Activated B cell treated with CpG ODN at 0.5 μM for 24 hours (primary cell): ENCODE measurements around the gene COA1. TPM values are rescaled to one million over a fixed set of nuclear protein-coding genes. Genes with fewer than 3 reads are reported as not detected.

Source experiments
- ATAC-seq: fragments of 200-7000 bp; cut with Tn5 transposase; one replicate; pipeline ENCODE4 v1.10.0; 2021; ENCODE audit warnings: low read depth, mild to moderate bottlenecking, moderate library complexity
- CTCF ChIA-PET: fragments of 350-600 bp; sonication (Branson Sonifier 250); formaldehyde crosslinking; loops from one replicate; lab custom pipeline; 2021; ENCODE audit warnings: antibody characterized with exemption; lab: Charles Lee
- POLR2A ChIA-PET: fragments of 350-600 bp; sonication (Branson Sonifier 250); formaldehyde crosslinking; loops from one replicate; lab custom pipeline; 2021; ENCODE audit warnings: antibody characterized with exemption; lab: Charles Lee
- DNase-seq: peaks from one replicate; pipeline ENCODE4 v3.0.0; 2022
- H3K27ac Mint-ChIP-seq: one replicate; pipeline ENCODE4 v1.8.0; 2020; ENCODE audit warnings: mixed read lengths
- H3K27me3 Mint-ChIP-seq: one replicate; pipeline ENCODE4 v1.8.0; 2021; ENCODE audit warnings: mixed read lengths
- H3K36me3 Mint-ChIP-seq: one replicate; pipeline ENCODE4 v1.8.0; 2021; ENCODE audit warnings: low read depth, mixed read lengths
- H3K4me1 Mint-ChIP-seq: one replicate; pipeline ENCODE4 v1.8.0; 2021; ENCODE audit warnings: mixed read lengths
- H3K4me3 Mint-ChIP-seq: one replicate; pipeline ENCODE4 v1.8.0; 2020; ENCODE audit warnings: mild to moderate bottlenecking, mixed read lengths
- H3K9me3 Mint-ChIP-seq: one replicate; pipeline ENCODE4 v1.8.0; 2020; ENCODE audit warnings: mixed read lengths
- intact Hi-C: fragments of 100-400 bp; cut with micrococcal nuclease; formaldehyde crosslinking; loops from one replicate; pipeline ENCODE4 v1.15.1; 2024
- total RNA-seq: library from RNA; stranded (reverse); gene quantifications from 2 replicates; pipeline ENCODE4 v1.2.3, GENCODE V29; 2022
- TF ChIP-seq, protein P1 (sequence below): fragments of 200-600 bp; IDR thresholded peaks from one replicate; pipeline ENCODE4 v1.8.0; 2022; ENCODE audit warnings: antibody characterized with exemption, mild to moderate bottlenecking

Gene COA1
- total RNA-seq, 1 donor from 2014 or later = 56.9 TPM

GRCh38 chr7:43766564-43766963, 37.2 kb upstream of the COA1 start:
- TF ChIP-seq, protein P1, sequence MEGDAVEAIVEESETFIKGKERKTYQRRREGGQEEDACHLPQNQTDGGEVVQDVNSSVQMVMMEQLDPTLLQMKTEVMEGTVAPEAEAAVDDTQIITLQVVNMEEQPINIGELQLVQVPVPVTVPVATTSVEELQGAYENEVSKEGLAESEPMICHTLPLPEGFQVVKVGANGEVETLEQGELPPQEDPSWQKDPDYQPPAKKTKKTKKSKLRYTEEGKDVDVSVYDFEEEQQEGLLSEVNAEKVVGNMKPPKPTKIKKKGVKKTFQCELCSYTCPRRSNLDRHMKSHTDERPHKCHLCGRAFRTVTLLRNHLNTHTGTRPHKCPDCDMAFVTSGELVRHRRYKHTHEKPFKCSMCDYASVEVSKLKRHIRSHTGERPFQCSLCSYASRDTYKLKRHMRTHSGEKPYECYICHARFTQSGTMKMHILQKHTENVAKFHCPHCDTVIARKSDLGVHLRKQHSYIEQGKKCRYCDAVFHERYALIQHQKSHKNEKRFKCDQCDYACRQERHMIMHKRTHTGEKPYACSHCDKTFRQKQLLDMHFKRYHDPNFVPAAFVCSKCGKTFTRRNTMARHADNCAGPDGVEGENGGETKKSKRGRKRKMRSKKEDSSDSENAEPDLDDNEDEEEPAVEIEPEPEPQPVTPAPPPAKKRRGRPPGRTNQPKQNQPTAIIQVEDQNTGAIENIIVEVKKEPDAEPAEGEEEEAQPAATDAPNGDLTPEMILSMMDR = no peak
- peaks cover 2% of the 10 kb centered on the region for H3K36me3 Mint-ChIP-seq
- H3K4me1 Mint-ChIP-seq = peaks cover 19% of the 10 kb centered on the region
- ATAC-seq (no peak), DNase-seq (no peak)
- H3K27me3 Mint-ChIP-seq = no peaks in the 10 kb centered on the region
- ChIA-PET POLR2A (no interaction called here), CTCF (no interaction called here)
- intact Hi-C loops = no loop called here
- no peak overlapping the region for H3K27ac Mint-ChIP-seq
- H3K4me3 Mint-ChIP-seq = no peak overlapping the region
- H3K9me3 Mint-ChIP-seq = no peaks in the 10 kb centered on the region

DNA sequence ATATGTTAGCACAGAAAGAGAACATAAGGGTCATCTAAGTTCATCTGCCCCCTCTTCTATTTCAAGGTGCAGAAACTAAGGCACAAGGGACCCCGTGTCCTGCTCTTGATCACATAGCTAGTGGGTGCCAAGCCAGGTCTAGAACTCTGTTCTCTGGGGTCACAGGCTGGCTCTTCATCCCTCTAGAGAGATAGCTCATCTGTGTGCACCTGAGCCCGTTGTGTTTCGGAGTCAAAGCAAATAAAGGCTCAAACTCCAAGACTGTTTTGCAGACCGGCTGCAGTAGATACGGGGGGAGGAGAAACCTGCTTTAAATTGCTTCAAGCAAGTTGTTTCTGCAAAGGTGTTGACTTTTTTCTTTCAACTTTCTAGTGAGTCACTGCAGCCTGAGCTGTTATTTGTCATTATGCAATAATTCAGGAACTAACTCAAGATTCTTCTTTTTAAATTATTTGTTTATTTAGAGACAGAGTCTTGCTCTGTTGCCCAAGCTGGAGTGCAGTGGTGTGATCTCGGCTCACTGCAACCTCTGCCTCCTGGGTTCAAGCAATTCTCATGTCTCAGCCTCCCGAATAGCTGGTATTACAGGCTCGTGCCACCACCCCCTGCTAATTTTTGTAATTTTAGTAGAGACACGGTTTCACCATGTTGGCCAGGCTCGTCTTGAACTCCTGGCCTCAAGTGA, 35.6 kb upstream of the COA1 start:
- no peak overlapping the region for H3K4me3 Mint-ChIP-seq
- DNase-seq (no peak), ATAC-seq (no peak)
- TF ChIP-seq, protein P1 = no peak
- H3K36me3 Mint-ChIP-seq = no peaks in the 10 kb centered on the region
- CTCF ChIA-PET = interaction anchor here (1.3 kb wide), 1 partner anchor 182 kb away, joined by 4 read pairs; the partner anchor contains the start of gene STK17A
- H3K27ac Mint-ChIP-seq = no peak overlapping the region
- H3K27me3 Mint-ChIP-seq = no peaks in the 10 kb centered on the region
- POLR2A ChIA-PET = no interaction called here
- H3K4me1 Mint-ChIP-seq = peaks cover 19% of the 10 kb centered on the region
- no peaks in the 10 kb centered on the region for H3K9me3 Mint-ChIP-seq
- intact Hi-C loops = loop anchor here (2.0 kb wide), 1 partner anchor 74 kb away; no protein-coding TSS in a partner anchor

GRCh38 chr7:43764039-43764761, 34.9 kb upstream of the COA1 start:
- Mint-ChIP-seq H3K4me1 (peaks cover 23% of the 10 kb centered on the region), H3K27me3 (no peaks in the 10 kb centered on the region), H3K27ac (no peak overlapping the region), H3K36me3 (no peaks in the 10 kb centered on the region), H3K4me3 (peak overlapping the region; percentile 70), H3K9me3 (no peaks in the 10 kb centered on the region)
- intact Hi-C loops = loop anchor here (2.0 kb wide), 1 partner anchor 75 kb away; no protein-coding TSS in a partner anchor
- ChIA-PET POLR2A (interaction anchor here (1.1 kb wide), 1 partner anchor 34 kb away, joined by 3 read pairs; the partner anchor contains the start of gene COA1), CTCF (interaction anchor here (1.3 kb wide), 1 partner anchor 182 kb away, joined by 4 read pairs; the partner anchor contains the start of gene STK17A)
- no peak for DNase-seq
- TF ChIP-seq, protein P1 = no peak
- peak; percentile 76 for ATAC-seq

- ATAC-seq (no peak), DNase-seq (no peak)
- Mint-ChIP-seq H3K36me3 (no peaks in the 10 kb centered on the region), H3K9me3 (no peaks in the 10 kb centered on the region), H3K27ac (no peak overlapping the region), H3K4me1 (peaks cover 23% of the 10 kb centered on the region), H3K4me3 (no peak overlapping the region), H3K27me3 (no peaks in the 10 kb centered on the region)
- intact Hi-C loops = no loop called here
- ChIA-PET POLR2A (interaction anchor here (1.1 kb wide), 1 partner anchor 33 kb away, joined by 3 read pairs; the partner anchor contains the start of gene COA1), CTCF (no interaction called here)
- TF ChIP-seq, protein P1 = no peak
Measured at GRCh38 chr7:43763183-43763582, 33.9 kb upstream of the COA1 start.
